HepG2 (cell line): ENCODE data around the gene GRM4. TPM values are rescaled to one million over a fixed set of nuclear protein-coding genes. Genes with fewer than 3 reads are reported as not detected.

Experiments
- ATAC-seq: fragments of 200-7000 bp; cut with Tn5 transposase; 3 replicates; pipeline ENCODE4 v1.9.1; 2020; ENCODE audit warnings: mild to moderate bottlenecking, moderate library complexity
- BruUV-seq: library from RNA; stranded (reverse); fragments of 400-500 nt; replicated peaks from 2 replicates; lab custom pipeline; 2021; lab: Mats Ljungman, UMichigan
- CTCF ChIA-PET: fragments of 300-600 bp; formaldehyde crosslinking; extraction: SDS; loops from one replicate; lab custom pipeline; 2021; ENCODE audit warnings: low total read pairs, inconsistent platforms, low intra/inter-chr PET ratio; lab: Yijun Ruan, JAX
- POLR2A ChIA-PET: fragments of 350-600 bp; sonication (Branson Sonifier 250); formaldehyde crosslinking; loops from one replicate; lab custom pipeline; 2020; ENCODE audit warnings: antibody characterized with exemption, inconsistent platforms; lab: Yijun Ruan, JAX
- DNase-seq: peaks from one replicate; pipeline ENCODE4 v3.0.0-alpha.2; 2015; ENCODE audit warnings: low spot score
- FAIRE-seq: peaks from 3 replicates; lab custom pipeline; 2011; peaks lifted over from hg19 to GRCh38; lab: Jason Lieb, UNC
- H2AFZ ChIP-seq: one replicate; pipeline ENCODE4 v1.6.1; 2011; ENCODE audit warnings: low read length, inconsistent platforms
- H3K27ac ChIP-seq: fragments of 300-600 bp; 3 replicates; pipeline ENCODE4 v1.8.0; 2011; ENCODE audit warnings: mixed run types, mild to moderate bottlenecking, mixed read lengths, low read length, inconsistent platforms; ENCODE audit not compliant: insufficient read depth; ENCODE audit errors: extremely low read length
- H3K27me3 ChIP-seq, 2 experiments: fragments of 200-600 bp in 1 of 2; 2 replicates in 1 of 2; 3 replicates in 1 of 2; pipeline versions ENCODE4 v1.6.0 to v1.8.0; 2011; ENCODE audit warnings: low read length in 2 of 2, mild to moderate bottlenecking in 2 of 2, moderate library complexity in 2 of 2, inconsistent platforms in 1 of 2; ENCODE audit not compliant: insufficient read depth in 2 of 2, control insufficient read depth in 1 of 2
- H3K36me3 ChIP-seq, 2 experiments: fragments of 200-600 bp in 1 of 2; replicated peaks in 1 of 2; 2 replicates in 1 of 2; 3 replicates in 1 of 2; pipeline versions ENCODE4 v1.5.1 to v1.8.0; 2011; ENCODE audit warnings: low read length in 2 of 2, inconsistent platforms in 1 of 2; ENCODE audit not compliant: insufficient read depth in 2 of 2, control insufficient read depth in 1 of 2
- H3K4me1 ChIP-seq: 2 replicates; pipeline ENCODE4 v1.5.1; 2012; ENCODE audit warnings: low read length, inconsistent platforms; ENCODE audit not compliant: insufficient read depth
- H3K4me2 ChIP-seq: 2 replicates; pipeline ENCODE4 v1.6.0; 2011; ENCODE audit warnings: low read depth, low read length, inconsistent platforms
- H3K4me3 ChIP-seq, 3 experiments: fragments of 200-600 bp in 1 of 3; sonication (generic), shearing (Covaris generic) in 1 of 3; replicated peaks in 1 of 3; 2 replicates each; pipeline ENCODE4 v1.5.1; 2011 to 2016; ENCODE audit warnings: low read length in 3 of 3, inconsistent platforms in 2 of 3, low read depth in 2 of 3, mild to moderate bottlenecking in 2 of 3, control low read depth in 1 of 3, mixed read lengths in 1 of 3; ENCODE audit not compliant: insufficient read depth in 1 of 3
- H3K79me2 ChIP-seq: one replicate; pipeline ENCODE4 v1.6.1; 2011; ENCODE audit warnings: low read length, inconsistent platforms; ENCODE audit not compliant: insufficient read depth
- H3K9ac ChIP-seq: 2 replicates; pipeline ENCODE4 v1.6.0; 2011; ENCODE audit warnings: mild to moderate bottlenecking, low read depth, low read length, inconsistent platforms; ENCODE audit not compliant: insufficient read depth
- H3K9me3 ChIP-seq: 2 replicates; pipeline ENCODE4 v1.5.1; 2012; ENCODE audit warnings: mild to moderate bottlenecking, low read length
- H4K20me1 ChIP-seq: 2 replicates; pipeline ENCODE4 v1.6.0; 2011; ENCODE audit warnings: inconsistent platforms, mild to moderate bottlenecking, low read length, moderate library complexity; ENCODE audit not compliant: insufficient read depth
- FOXP4 ChIP-seq: sonication (generic); formaldehyde crosslinking; IDR thresholded peaks from 2 replicates; pipeline ENCODE4 v1.4.0; 2020; ENCODE audit warnings: missing genetic modification reagents
- HOXA7 ChIP-seq: sonication (generic); formaldehyde crosslinking; IDR thresholded peaks from 2 replicates; pipeline ENCODE4 v1.8.1; 2022; ENCODE audit warnings: mild to moderate bottlenecking, missing genetic modification reagents, moderate library complexity
- IKZF1 ChIP-seq: fragments of 450-650 bp; IDR thresholded peaks from 2 replicates; pipeline ENCODE4 v1.7.1; 2016
- IKZF4 ChIP-seq: sonication (generic); formaldehyde crosslinking; IDR thresholded peaks from 2 replicates; pipeline ENCODE4 v1.5.1; 2020; ENCODE audit warnings: borderline replicate concordance, mild to moderate bottlenecking, low read depth, missing genetic modification reagents; ENCODE audit errors: not compliant biosample characterization
- KMT2A ChIP-seq: sonication (generic); formaldehyde crosslinking; IDR thresholded peaks from 2 replicates; pipeline ENCODE4 v1.4.0; 2020; ENCODE audit warnings: missing genetic modification reagents
- SAP130 ChIP-seq: IDR thresholded peaks from 2 replicates; pipeline ENCODE4 v1.6.1; 2016; ENCODE audit warnings: low read depth
- SATB2 ChIP-seq: sonication (generic); formaldehyde crosslinking; IDR thresholded peaks from 2 replicates; pipeline ENCODE4 v1.5.0; 2020; ENCODE audit warnings: missing genetic modification reagents
- TBX2 ChIP-seq: sonication (generic); formaldehyde crosslinking; IDR thresholded peaks from 2 replicates; pipeline ENCODE4 v1.5.0; 2020; ENCODE audit warnings: missing genetic modification reagents, mild to moderate bottlenecking, borderline replicate concordance
- ZC3H4 ChIP-seq: sonication (generic); formaldehyde crosslinking; IDR thresholded peaks from 2 replicates; pipeline ENCODE4 v1.4.0; 2020; ENCODE audit warnings: missing genetic modification reagents, borderline replicate concordance
- ZNF232 ChIP-seq: sonication (generic); formaldehyde crosslinking; IDR thresholded peaks from 2 replicates; pipeline ENCODE4 v1.4.0; 2020; ENCODE audit warnings: missing genetic modification reagents, borderline replicate concordance
- ZNF513 ChIP-seq: sonication (generic); formaldehyde crosslinking; conservative IDR thresholded peaks from 2 replicates; pipeline ENCODE4 v1.5.0; 2020; ENCODE audit warnings: missing genetic modification reagents
- ZNF549 ChIP-seq: sonication (generic); formaldehyde crosslinking; IDR thresholded peaks from 2 replicates; pipeline ENCODE4 v1.5.0; 2020; ENCODE audit warnings: missing genetic modification reagents
- ZNF607 ChIP-seq: sonication (generic); formaldehyde crosslinking; IDR thresholded peaks from 2 replicates; pipeline ENCODE4 v1.5.1; 2020; ENCODE audit warnings: missing genetic modification reagents, mild to moderate bottlenecking, borderline replicate concordance
- ZNF691 ChIP-seq: sonication (generic); formaldehyde crosslinking; IDR thresholded peaks from 2 replicates; pipeline ENCODE4 v1.4.0; 2020; ENCODE audit warnings: missing genetic modification reagents, low read depth, mild to moderate bottlenecking, borderline replicate concordance
- ZNF704 ChIP-seq: sonication (generic); formaldehyde crosslinking; IDR thresholded peaks from 2 replicates; pipeline ENCODE4 v1.8.1; 2023; ENCODE audit warnings: mild to moderate bottlenecking, inconsistent platforms, moderate library complexity, missing genetic modification reagents, borderline replicate concordance
- ZNF746 ChIP-seq: sonication (generic); formaldehyde crosslinking; IDR thresholded peaks from 2 replicates; pipeline ENCODE4 v1.8.0; 2022; ENCODE audit warnings: mild to moderate bottlenecking, missing genetic modification reagents
- WGBS: methylation state at CpG from one replicate; pipeline ENCODE4 v1.1.6; 2017; ENCODE audit warnings: low lambda C conversion rate; 5-methylcytosine and 5-hydroxymethylcytosine counted together
- in situ Hi-C: cut with HindIII; loops from 2 replicates; pipeline ENCODE4 v1.10.0; 2017; ENCODE audit warnings: low pct_unique_long_range_greater_than_20kb; ENCODE audit not compliant: extremely low pct_ligation_motif_present
- intact Hi-C: fragments of 100-400 bp; cut with micrococcal nuclease; formaldehyde crosslinking; loops from one replicate; pipeline ENCODE4 v1.10.0; 2022; ENCODE audit not compliant: unreplicated experiment
- polyA plus RNA-seq, 8 experiments: library from polyadenylated mRNA; depleted of rRNA in 3 of 8; stranded (reverse) in 7 of 8; unstranded in 1 of 8; fragments of >200 nt; fragmentation: Illumina TruSeq in 4 of 8; extraction: Trizol in 4 of 8; gene quantifications; 2 replicates each; pipeline versions ENCODE4 v1.2.1 to v1.2.3, GENCODE V29; 2011 to 2016; ENCODE audit warnings: low read depth in 4 of 8, missing spikeins in 1 of 8, mixed read lengths in 1 of 8; ENCODE audit not compliant: insufficient read depth in 1 of 8
- total RNA-seq, 5 experiments: library from RNA; depleted of rRNA; stranded (reverse); fragments of >200 nt; fragmentation: Illumina TruSeq; extraction: Trizol; gene quantifications; 2 replicates each; pipeline ENCODE4 v1.2.3, GENCODE V29; 2016; ENCODE audit warnings: low read depth in 1 of 5

The GRM4 gene
- total and polyA plus RNA-seq, 2 of the 13 experiments (the other 11 are each of a cell fraction or from before 2014, with no cell fraction given) = not detected

- CTCF ChIA-PET = interaction anchor here (3.7 kb wide), 1 partner anchor 58 kb away, joined by 32 read pairs; no protein-coding TSS in a partner anchor
Observed at GRCh38 chr6:34025861-34026260, 120.0 kb downstream of the GRM4 start.

More at GRCh38 chr6:34025861-34026260, 120.0 kb downstream of the GRM4 start:
- Histone ChIP-seq H3K27me3 (peaks cover 16 to 77% of the 10 kb centered on the region in 2 experiments; a peak in 4 of 5 replicates), H3K4me2 (no peak overlapping the region), H3K36me3 (no peaks in the 10 kb centered on the region), H3K4me1 (no peaks in the 10 kb centered on the region), H3K9me3 (no peaks in the 10 kb centered on the region), H3K4me3 (no peak overlapping the region), H3K9ac (no peak overlapping the region), H3K27ac (no peak overlapping the region), H4K20me1 (peaks cover 2% of the 10 kb centered on the region; the same call in 1 of the 2 replicates), H3K79me2 (no peaks in the 10 kb centered on the region), H2AFZ (no peak overlapping the region)
- POLR2A ChIA-PET = no interaction called here
- WGBS = 43% methylated on average over 8 of the region's 8 CpGs
- in situ Hi-C loops = loop anchor here (5.0 kb wide), 1 partner anchor 59 kb away; no protein-coding TSS in a partner anchor
- intact Hi-C loops = no loop called here
- no peak for TF ChIP-seq ZNF691 (CRISPR knock-in tag)
- no peak for TF ChIP-seq ZNF704
- TF ChIP-seq HOXA7 (CRISPR knock-in tag) = no peak
- no peak for TF ChIP-seq ZNF549 (CRISPR knock-in tag)
- TF ChIP-seq ZNF746 (CRISPR knock-in tag) = no peak
- TF ChIP-seq IKZF1 = no peak
- no peak for TF ChIP-seq TBX2
- TF ChIP-seq IKZF4 (CRISPR knock-in tag) = no peak
- no peak for TF ChIP-seq SATB2 (CRISPR knock-in tag)
- no peak for TF ChIP-seq ZNF513 (CRISPR knock-in tag)
- TF ChIP-seq FOXP4 = no peak
- TF ChIP-seq ZNF607 (CRISPR knock-in tag) = no peak
- TF ChIP-seq ZNF232 = no peak
- no peak for TF ChIP-seq KMT2A (CRISPR knock-in tag)
- TF ChIP-seq SAP130 (CRISPR knock-in tag) = no peak
- TF ChIP-seq ZC3H4 = no peak
- BruUV-seq = no TSS peak
- no peak for DNase-seq
- ATAC-seq = no peak
- FAIRE-seq = no peak
